Measurements from ENCODE around the gene OR9Q2.
"Not testable (repeated sequence)": the region's sequence is repeated elsewhere in the genome, so short reads cannot be mapped to it uniquely, and the experiment has no call there.

The OR9Q2 gene

GRCh38 chr11:58188770-58189169, at the start of gene OR9Q2:
Gene OR9Q2 (plus strand): TSS chr11:58189070. CDS start chr11:58190491, 1,421 bp downstream.
- no peak for DNase-seq

DNA sequence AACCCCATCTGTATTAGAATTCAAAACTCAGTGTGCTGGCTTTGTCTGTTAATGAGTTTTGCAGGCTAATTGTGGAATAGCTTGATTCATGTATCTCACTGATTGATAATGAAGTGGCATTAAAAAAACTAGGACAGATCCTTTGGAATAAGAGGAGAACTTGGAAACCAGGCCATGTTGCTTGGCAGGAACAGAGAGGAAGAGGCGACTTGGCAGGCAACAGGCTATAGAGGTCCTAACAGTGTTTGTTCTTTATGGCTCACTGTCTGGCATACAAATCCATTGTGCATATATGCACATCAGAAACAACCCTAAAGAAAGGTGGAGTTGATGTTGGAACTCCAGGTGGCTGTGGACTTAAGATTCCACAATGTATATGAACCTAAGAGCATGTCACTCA, 46.1 kb upstream of the OR9Q2 start:
- no peak for DNase-seq

GRCh38 chr11:58152781-58153180, 36.1 kb upstream of the OR9Q2 start:
- DNase-seq: no peak

DNA sequence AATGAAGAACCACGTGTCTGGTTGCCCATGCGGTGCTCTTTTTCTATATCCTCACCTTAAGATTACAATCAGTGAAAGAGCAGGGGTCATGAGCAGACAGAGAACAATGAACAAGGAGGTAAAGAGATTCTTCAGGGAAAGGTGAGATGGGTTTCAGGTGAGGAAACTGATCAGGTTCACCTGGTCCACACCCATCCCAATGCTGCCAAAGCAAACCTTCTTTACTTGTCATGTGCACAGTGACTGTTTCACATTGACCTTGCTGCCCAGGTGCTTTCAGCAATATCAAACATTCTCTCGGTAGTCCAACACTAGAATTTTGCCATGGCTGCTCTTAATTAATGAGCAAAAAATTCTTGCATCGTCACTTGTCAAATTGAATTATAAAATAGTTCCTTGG, 24.5 kb upstream of the OR9Q2 start:
- no peak for DNase-seq

DNA sequence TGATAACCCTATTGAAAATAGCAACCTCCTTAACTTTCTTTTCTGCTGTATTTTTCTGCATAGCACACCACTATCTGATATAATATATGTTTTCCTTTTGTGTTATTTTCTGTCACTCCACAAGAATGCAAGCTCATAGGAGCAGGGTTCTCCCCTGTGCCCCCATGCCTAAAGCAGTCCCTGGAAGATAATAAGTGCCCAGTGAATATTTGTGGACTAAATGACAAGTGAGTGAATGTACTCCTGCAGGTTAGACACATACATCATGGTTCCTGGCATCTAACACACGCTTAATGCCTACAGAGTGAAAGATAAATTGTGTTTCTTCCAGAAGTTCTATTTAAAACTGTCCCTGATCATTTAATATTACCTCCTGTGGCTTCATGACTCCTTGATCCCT, 23.9 kb upstream of the OR9Q2 start:
- DNase-seq: no peak

GRCh38 chr11:58165504-58166106, 23.3 kb upstream of the OR9Q2 start:
- DNase-seq: no peak

GRCh38 chr11:58177409-58178054, 11.3 kb upstream of the OR9Q2 start:
- DNase-seq: no peak

DNA sequence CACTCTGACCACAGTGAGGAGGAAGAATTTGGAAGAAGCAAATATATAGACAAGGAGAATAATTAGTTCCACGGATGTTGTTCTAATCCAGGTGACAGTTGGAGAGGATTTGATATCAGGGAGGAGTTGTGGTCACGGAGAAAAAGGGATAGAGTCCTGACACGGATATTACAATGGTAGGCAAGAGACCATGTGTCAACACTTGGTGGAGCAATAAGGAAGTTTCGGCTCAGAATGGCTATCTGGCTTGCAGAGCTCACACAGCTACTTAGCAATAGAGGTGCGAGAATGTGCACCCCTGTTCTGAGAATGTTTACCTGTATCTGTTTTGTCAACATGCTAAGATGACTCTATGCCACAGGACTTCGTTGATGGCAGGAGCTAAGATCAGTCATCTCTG, 10.4 kb upstream of the OR9Q2 start:
- no peak for DNase-seq

GRCh38 chr11:58179648-58180047, 9.2 kb upstream of the OR9Q2 start:
- DNase-seq: no peak

DNA sequence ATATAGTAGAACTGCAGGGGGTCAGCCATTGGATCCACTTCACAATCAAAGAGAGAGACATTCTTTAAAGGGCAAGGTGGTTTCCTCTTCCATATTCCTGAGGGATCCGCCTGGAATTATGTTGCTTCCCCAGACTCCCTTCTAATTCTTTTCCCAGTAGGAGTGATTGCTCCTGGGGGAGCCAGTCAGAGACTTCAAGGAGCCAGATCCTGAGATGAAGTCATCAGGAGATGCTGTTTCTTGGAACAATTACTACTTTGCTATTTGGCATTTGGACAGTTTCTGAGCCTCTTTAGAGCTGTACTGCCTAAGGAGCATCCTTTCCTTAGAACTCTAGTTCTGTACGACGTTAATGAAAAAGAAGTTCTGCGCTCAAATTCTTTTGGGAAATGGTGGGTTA, 1.9 kb upstream of the OR9Q2 start:
- DNase-seq: no peak

DNA sequence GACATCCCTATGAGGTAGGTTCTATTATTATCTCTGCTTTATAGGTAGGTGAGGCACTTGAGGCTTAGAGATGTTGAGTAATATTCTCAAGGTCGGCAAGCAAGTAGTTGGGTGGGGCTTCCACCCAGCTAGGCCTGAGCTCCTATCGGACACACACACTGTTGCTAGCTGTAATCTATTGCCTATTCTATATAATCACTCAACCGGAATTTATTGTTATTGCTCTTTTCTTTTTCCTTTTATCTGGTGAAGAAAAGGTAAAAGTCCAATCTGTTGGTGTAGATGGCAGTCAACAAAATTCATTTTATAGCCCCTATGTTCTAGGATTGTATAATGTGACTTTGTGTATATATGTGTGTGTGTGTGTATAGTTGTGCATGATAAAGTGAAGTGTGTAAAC, 3.4 kb downstream of the OR9Q2 start:
- no peak for DNase-seq

DNA sequence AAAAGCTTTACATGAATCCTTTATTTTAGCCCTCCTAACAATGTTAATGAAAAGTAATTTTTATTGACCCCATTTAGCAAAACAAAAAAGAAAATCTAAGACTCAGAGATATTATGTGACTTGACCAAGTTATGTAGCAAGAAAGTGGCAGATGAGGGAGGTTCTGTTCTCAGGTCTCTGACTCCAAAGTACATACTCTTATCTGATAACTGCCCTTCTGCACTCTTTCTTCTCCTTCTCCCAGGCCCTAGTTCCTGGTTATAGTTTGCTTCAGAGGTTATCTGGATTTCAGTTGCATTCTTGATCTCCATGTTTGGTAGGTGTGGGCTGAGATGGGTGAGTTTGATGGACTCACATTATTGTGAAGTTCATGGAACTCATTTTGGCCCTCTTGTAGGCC, 4.5 kb downstream of the OR9Q2 start:
- DNase-seq: no peak

DNA sequence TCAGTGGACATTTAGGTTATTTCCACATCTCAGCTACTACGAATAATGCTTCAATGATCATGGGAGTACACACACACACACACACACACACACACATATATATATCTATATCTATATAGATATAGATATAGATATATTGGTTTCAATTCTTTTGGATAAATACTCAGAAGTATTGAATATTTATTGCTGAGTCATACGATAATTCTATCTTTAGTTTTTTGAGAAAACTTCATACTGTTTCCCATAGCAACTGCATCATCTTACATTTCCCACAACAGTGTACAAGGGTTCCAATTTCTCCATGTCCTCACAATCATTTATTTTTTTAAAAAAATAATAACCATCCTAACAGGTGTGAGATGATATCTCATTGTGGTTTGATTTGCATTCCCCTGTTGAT, 7.1 kb downstream of the OR9Q2 start:
- no peak for DNase-seq

- no peak for DNase-seq
Measured at GRCh38 chr11:58199271-58199670, 10.4 kb downstream of the OR9Q2 start.

DNA sequence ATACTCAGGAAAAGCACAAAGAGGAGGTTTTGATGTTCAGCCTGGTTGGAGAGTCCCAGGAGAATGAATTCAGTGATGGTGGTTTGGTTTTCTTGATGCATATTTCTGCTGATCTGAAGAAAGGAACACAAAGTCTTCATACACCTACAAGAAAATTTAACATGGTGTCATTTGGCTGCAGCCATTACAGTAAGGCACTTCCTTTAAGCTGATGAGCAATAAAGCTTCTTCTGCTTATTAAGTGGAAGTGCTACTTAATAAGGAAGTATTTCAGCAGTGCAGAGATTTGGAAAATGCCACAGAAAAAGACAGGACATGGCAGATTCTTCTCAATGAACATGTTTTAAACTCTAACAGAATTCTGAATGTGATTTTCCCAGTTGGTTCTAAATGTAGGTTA, 15.2 kb downstream of the OR9Q2 start, which contains the start of gene OR1S2:
Gene OR1S2, minus strand, starts transcription at position 101 of the 400 bp plus-strand sequence. Its CDS starts 0 bp downstream, at position 101.
- DNase-seq: no peak

DNA sequence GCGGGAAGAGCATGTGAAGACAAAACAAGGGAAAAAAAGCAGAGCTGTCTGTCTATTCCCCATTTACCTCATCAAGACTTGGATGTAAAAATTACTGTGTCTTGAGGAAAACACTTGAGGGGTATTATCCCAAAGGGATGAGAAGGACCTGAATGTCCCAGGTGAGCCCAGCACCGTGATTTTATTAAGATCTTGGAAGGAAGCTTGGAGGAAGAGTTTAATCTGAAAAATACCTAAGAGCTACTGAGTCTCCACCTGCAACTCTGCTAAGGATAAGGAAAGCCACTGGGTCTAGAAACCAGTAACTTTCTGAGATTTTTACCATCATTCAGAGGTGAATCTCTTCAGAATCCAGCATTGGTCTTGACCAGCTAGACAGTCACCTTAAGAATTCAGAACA, 23.6 kb downstream of the OR9Q2 start, which contains the start of gene OR1S1:
Gene OR1S1, plus strand, starts transcription at position 301 of the 400 bp plus-strand sequence.
- not testable (repeated sequence) for DNase-seq

DNA sequence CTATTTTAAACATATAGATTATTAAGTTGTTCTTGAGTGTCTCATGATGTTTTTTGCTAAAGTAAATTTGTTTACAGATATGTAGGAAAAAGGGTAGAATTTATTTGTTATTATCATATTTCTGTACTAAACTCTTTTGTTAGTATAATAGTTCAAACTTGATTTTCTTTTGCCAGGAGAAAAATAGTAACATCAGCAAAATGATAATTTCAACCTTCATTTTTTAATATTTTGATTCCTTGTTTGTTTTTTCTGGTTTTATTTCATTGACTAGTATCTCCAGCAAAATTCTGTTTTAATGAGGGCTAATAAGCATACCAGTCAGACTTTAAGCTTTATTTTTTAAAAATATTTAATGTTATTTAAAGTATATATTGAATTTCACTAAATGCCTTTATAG, 27.6 kb downstream of the OR9Q2 start:
- DNase-seq: no peak

GRCh38 chr11:58222721-58223120, 33.9 kb downstream of the OR9Q2 start:
- DNase-seq: no peak

- DNase-seq: no peak
Measured at GRCh38 chr11:58227956-58228615, 39.2 kb downstream of the OR9Q2 start.

All from kidney glomerular epithelial cell (primary cell).